Mucosa of stomach (tissue), 1 donor: ENCODE results near the gene TLR6.

Experiments
- H3K27me3 ChIP-seq: one replicate; pipeline ENCODE4 v1.7.0; 2013; ENCODE audit warnings: mild to moderate bottlenecking, low read length; ENCODE audit not compliant: control insufficient read depth, insufficient read depth
- H3K36me3 ChIP-seq: one replicate; pipeline ENCODE4 v1.7.0; 2013; ENCODE audit warnings: low read length; ENCODE audit not compliant: control insufficient read depth, insufficient read depth
- H3K4me1 ChIP-seq: one replicate; pipeline ENCODE4 v1.7.0; 2013; ENCODE audit warnings: mild to moderate bottlenecking, low read length; ENCODE audit not compliant: control insufficient read depth, insufficient read depth
- H3K4me3 ChIP-seq: one replicate; pipeline ENCODE4 v1.7.0; 2013; ENCODE audit warnings: low read length
- H3K9ac ChIP-seq: one replicate; pipeline ENCODE4 v1.7.0; 2013; ENCODE audit warnings: mild to moderate bottlenecking, low read length, moderate library complexity
- H3K9me3 ChIP-seq: one replicate; pipeline ENCODE4 v1.7.0; 2013; ENCODE audit warnings: mild to moderate bottlenecking, low read length, moderate library complexity; ENCODE audit not compliant: control insufficient read depth
- donor health status: Pancreatic carcinoma.

The TLR6 gene

GRCh38 chr4:38856524-38857337 is at the start of gene TLR6:
TLR6 (minus strand) TSS chr4:38856817; CDS start chr4:38829473, 27,344 bp downstream.
- Histone ChIP-seq H3K9ac (peak within 1 kb of the TSS; percentile 56), H3K36me3 (no peaks in the 10 kb centered on the region), H3K9me3 (no peaks in the 10 kb centered on the region), H3K4me3 (no peak within 1 kb of the TSS), H3K27me3 (no peaks in the 10 kb centered on the region), H3K4me1 (peaks cover 13% of the 10 kb centered on the region)

GRCh38 chr4:38905652-38906385 is 49.2 kb upstream of the TLR6 start:
- Histone ChIP-seq H3K36me3 (peaks cover 12% of the 10 kb centered on the region), H3K9me3 (no peaks in the 10 kb centered on the region), H3K9ac (no peak overlapping the region), H3K27me3 (no peaks in the 10 kb centered on the region), H3K4me1 (peaks cover 16% of the 10 kb centered on the region), H3K4me3 (no peak overlapping the region)

- Histone ChIP-seq H3K4me3 (no peak overlapping the region), H3K9ac (no peak overlapping the region), H3K4me1 (peaks cover 16% of the 10 kb centered on the region), H3K36me3 (peaks cover 5% of the 10 kb centered on the region), H3K9me3 (no peaks in the 10 kb centered on the region), H3K27me3 (no peaks in the 10 kb centered on the region)
These were observed 48.1 kb upstream of the TLR6 start for GRCh38 chr4:38904682-38905081.

- Histone ChIP-seq H3K36me3 (peaks cover 5% of the 10 kb centered on the region), H3K4me1 (peaks cover 16% of the 10 kb centered on the region), H3K9ac (no peak overlapping the region), H3K9me3 (no peaks in the 10 kb centered on the region), H3K4me3 (no peak overlapping the region), H3K27me3 (no peaks in the 10 kb centered on the region)
These were observed 47.6 kb upstream of the TLR6 start for GRCh38 chr4:38904090-38904666.

GRCh38 chr4:38902695-38903094 is 46.1 kb upstream of the TLR6 start:
- no peak overlapping the region for H3K9ac ChIP-seq
- no peak overlapping the region for H3K4me3 ChIP-seq
- H3K27me3 ChIP-seq: no peaks in the 10 kb centered on the region
- peaks cover 16% of the 10 kb centered on the region for H3K4me1 ChIP-seq
- H3K36me3 ChIP-seq: no peaks in the 10 kb centered on the region
- H3K9me3 ChIP-seq: no peaks in the 10 kb centered on the region

GRCh38 chr4:38902221-38902620 is 45.6 kb upstream of the TLR6 start:
- Histone ChIP-seq H3K36me3 (no peaks in the 10 kb centered on the region), H3K27me3 (no peaks in the 10 kb centered on the region), H3K4me3 (no peak overlapping the region), H3K9me3 (no peaks in the 10 kb centered on the region), H3K4me1 (peaks cover 16% of the 10 kb centered on the region), H3K9ac (no peak overlapping the region)

- no peak overlapping the region for H3K4me3 ChIP-seq
- H3K4me1 ChIP-seq: no peaks in the 10 kb centered on the region
- no peak overlapping the region for H3K9ac ChIP-seq
- peaks cover 10% of the 10 kb centered on the region for H3K36me3 ChIP-seq
- H3K9me3 ChIP-seq: no peaks in the 10 kb centered on the region
- no peaks in the 10 kb centered on the region for H3K27me3 ChIP-seq
These were observed 41.6 kb upstream of the TLR6 start for GRCh38 chr4:38898245-38898644.

- Histone ChIP-seq H3K4me1 (no peaks in the 10 kb centered on the region), H3K36me3 (peaks cover 10% of the 10 kb centered on the region), H3K9ac (no peak overlapping the region), H3K4me3 (no peak overlapping the region), H3K9me3 (no peaks in the 10 kb centered on the region), H3K27me3 (no peaks in the 10 kb centered on the region)
These were observed 40.3 kb upstream of the TLR6 start for GRCh38 chr4:38896940-38897339.

GRCh38 chr4:38894322-38894982 is 37.8 kb upstream of the TLR6 start:
- no peak overlapping the region for H3K4me3 ChIP-seq
- no peaks in the 10 kb centered on the region for H3K9me3 ChIP-seq
- H3K36me3 ChIP-seq: peaks cover 10% of the 10 kb centered on the region
- no peak overlapping the region for H3K9ac ChIP-seq
- H3K27me3 ChIP-seq: no peaks in the 10 kb centered on the region
- no peaks in the 10 kb centered on the region for H3K4me1 ChIP-seq

- Histone ChIP-seq H3K36me3 (peaks cover 2% of the 10 kb centered on the region), H3K9ac (no peak overlapping the region), H3K4me1 (no peaks in the 10 kb centered on the region), H3K4me3 (no peak overlapping the region), H3K9me3 (no peaks in the 10 kb centered on the region), H3K27me3 (no peaks in the 10 kb centered on the region)
These were observed 34.7 kb upstream of the TLR6 start for GRCh38 chr4:38891051-38891983.

GRCh38 chr4:38889143-38889542 is 32.5 kb upstream of the TLR6 start:
- H3K36me3 ChIP-seq: no peaks in the 10 kb centered on the region
- no peak overlapping the region for H3K9ac ChIP-seq
- no peaks in the 10 kb centered on the region for H3K9me3 ChIP-seq
- H3K27me3 ChIP-seq: no peaks in the 10 kb centered on the region
- H3K4me1 ChIP-seq: no peaks in the 10 kb centered on the region
- no peak overlapping the region for H3K4me3 ChIP-seq
